Osteocyte (in vitro differentiated cells): ENCODE results near the gene SCGB1C1. TPM values are rescaled to one million over a fixed set of nuclear protein-coding genes. Genes with fewer than 3 reads are reported as not detected.
A peak's percentile ranks its signal among the peaks of the same experiment; 100 is the strongest.

ENCODE experiments used
- DNase-seq: peaks from one replicate; pipeline ENCODE4 v3.0.0; 2021; ENCODE audit warnings: mixed read lengths; ENCODE audit not compliant: unreplicated experiment; ENCODE audit errors: extremely low spot score
- H3K27ac Mint-ChIP-seq: one replicate; pipeline ENCODE4 v1.8.0; 2021; ENCODE audit warnings: mild to moderate bottlenecking, mixed read lengths; ENCODE audit not compliant: unreplicated experiment
- H3K27me3 Mint-ChIP-seq: one replicate; pipeline ENCODE4 v1.8.0; 2021; ENCODE audit warnings: mixed read lengths; ENCODE audit not compliant: unreplicated experiment
- H3K36me3 Mint-ChIP-seq: one replicate; pipeline ENCODE4 v1.8.0; 2021; ENCODE audit warnings: mixed read lengths; ENCODE audit not compliant: unreplicated experiment
- H3K4me1 Mint-ChIP-seq: one replicate; pipeline ENCODE4 v1.8.0; 2021; ENCODE audit warnings: mixed read lengths; ENCODE audit not compliant: unreplicated experiment
- H3K4me3 Mint-ChIP-seq: one replicate; pipeline ENCODE4 v1.8.0; 2021; ENCODE audit warnings: mild to moderate bottlenecking, moderate library complexity, mixed read lengths; ENCODE audit not compliant: unreplicated experiment
- H3K9me3 Mint-ChIP-seq: one replicate; pipeline ENCODE4 v1.8.0; 2021; ENCODE audit warnings: mixed read lengths; ENCODE audit not compliant: unreplicated experiment
- total RNA-seq: library from RNA; stranded (reverse); gene quantifications from 2 replicates; pipeline ENCODE4 v1.2.1, GENCODE V29; 2021
- TF ChIP-seq, protein P1 (sequence below): fragments of 200-600 bp; sonication (generic); IDR thresholded peaks from 2 replicates; pipeline ENCODE4 v1.5.0; 2021; ENCODE audit warnings: antibody characterized with exemption, mild to moderate bottlenecking, moderate library complexity

The SCGB1C1 gene
- total RNA-seq, 1 donor from 2014 or later = not detected

GRCh38 chr11:212150-213100, 19.5 kb downstream of the SCGB1C1 start:
- Mint-ChIP-seq H3K9me3 (no peaks in the 10 kb centered on the region), H3K4me1 (peaks cover 16% of the 10 kb centered on the region), H3K27me3 (no peaks in the 10 kb centered on the region), H3K27ac (peak overlapping the region; percentile 38), H3K36me3 (peaks cover 10% of the 10 kb centered on the region), H3K4me3 (no peak overlapping the region)
- TF ChIP-seq, protein P1, sequence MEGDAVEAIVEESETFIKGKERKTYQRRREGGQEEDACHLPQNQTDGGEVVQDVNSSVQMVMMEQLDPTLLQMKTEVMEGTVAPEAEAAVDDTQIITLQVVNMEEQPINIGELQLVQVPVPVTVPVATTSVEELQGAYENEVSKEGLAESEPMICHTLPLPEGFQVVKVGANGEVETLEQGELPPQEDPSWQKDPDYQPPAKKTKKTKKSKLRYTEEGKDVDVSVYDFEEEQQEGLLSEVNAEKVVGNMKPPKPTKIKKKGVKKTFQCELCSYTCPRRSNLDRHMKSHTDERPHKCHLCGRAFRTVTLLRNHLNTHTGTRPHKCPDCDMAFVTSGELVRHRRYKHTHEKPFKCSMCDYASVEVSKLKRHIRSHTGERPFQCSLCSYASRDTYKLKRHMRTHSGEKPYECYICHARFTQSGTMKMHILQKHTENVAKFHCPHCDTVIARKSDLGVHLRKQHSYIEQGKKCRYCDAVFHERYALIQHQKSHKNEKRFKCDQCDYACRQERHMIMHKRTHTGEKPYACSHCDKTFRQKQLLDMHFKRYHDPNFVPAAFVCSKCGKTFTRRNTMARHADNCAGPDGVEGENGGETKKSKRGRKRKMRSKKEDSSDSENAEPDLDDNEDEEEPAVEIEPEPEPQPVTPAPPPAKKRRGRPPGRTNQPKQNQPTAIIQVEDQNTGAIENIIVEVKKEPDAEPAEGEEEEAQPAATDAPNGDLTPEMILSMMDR = no peak
- no peak for DNase-seq

DNA sequence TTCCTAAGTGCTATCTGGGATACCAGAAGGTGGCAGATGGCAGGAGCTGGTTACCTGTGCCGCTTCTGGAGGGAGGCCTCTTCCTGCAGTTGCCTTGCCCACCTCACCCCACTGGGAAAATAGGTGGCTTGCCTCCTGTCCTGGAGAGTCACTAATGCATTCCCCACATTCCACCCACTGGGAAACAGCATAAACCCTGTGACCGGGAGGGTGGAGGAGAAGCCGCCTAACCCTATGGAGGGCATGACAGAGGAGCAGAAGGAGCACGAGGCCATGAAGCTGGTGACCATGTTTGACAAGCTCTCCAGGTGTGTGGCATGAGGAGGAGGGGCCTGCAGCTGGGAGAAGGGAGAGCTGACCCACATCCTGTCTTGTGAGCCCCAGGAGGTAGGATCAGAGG, 20.2 kb downstream of the SCGB1C1 start:
- H3K36me3 Mint-ChIP-seq = peaks cover 10% of the 10 kb centered on the region
- no peak for DNase-seq
- H3K4me1 Mint-ChIP-seq = peaks cover 16% of the 10 kb centered on the region
- no peak overlapping the region for H3K4me3 Mint-ChIP-seq
- TF ChIP-seq, protein P1 = no peak
- no peak overlapping the region for H3K27ac Mint-ChIP-seq
- H3K9me3 Mint-ChIP-seq = no peaks in the 10 kb centered on the region
- no peaks in the 10 kb centered on the region for H3K27me3 Mint-ChIP-seq

DNA sequence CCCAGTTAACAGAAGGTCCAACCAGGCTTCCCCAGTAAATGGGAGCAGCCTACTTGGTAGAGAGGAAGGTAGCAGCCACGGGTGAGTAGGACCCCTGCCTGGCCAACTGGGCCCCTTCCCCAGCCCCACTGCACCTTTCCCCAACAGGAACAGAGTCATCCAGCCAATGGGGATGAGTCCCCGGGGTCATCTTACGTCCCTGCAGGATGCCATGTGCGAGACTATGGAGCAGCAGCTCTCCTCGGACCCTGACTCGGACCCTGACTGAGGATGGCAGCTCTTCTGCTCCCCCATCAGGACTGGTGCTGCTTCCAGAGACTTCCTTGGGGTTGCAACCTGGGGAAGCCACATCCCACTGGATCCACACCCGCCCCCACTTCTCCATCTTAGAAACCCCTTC, 21.2 kb downstream of the SCGB1C1 start:
- H3K27ac Mint-ChIP-seq = no peak overlapping the region
- peaks cover 15% of the 10 kb centered on the region for H3K4me1 Mint-ChIP-seq
- no peaks in the 10 kb centered on the region for H3K27me3 Mint-ChIP-seq
- no peak for DNase-seq
- H3K9me3 Mint-ChIP-seq = no peaks in the 10 kb centered on the region
- H3K4me3 Mint-ChIP-seq = no peak overlapping the region
- TF ChIP-seq, protein P1 = no peak
- H3K36me3 Mint-ChIP-seq = peaks cover 10% of the 10 kb centered on the region

- no peaks in the 10 kb centered on the region for H3K27me3 Mint-ChIP-seq
- no peak overlapping the region for H3K4me3 Mint-ChIP-seq
- no peak overlapping the region for H3K27ac Mint-ChIP-seq
- no peak for DNase-seq
- peaks cover 3% of the 10 kb centered on the region for H3K4me1 Mint-ChIP-seq
- H3K36me3 Mint-ChIP-seq = peaks cover 13% of the 10 kb centered on the region
- TF ChIP-seq, protein P1 = no peak
- H3K9me3 Mint-ChIP-seq = no peaks in the 10 kb centered on the region
Measured at GRCh38 chr11:215581-216037, 22.7 kb downstream of the SCGB1C1 start.
